GM21526 (cell line): ENCODE data around the gene XAF1.
"Not testable (repeated sequence)": the region's sequence is repeated elsewhere in the genome, so short reads cannot be mapped to it uniquely, and the experiment has no call there.

Experiments
- ATAC-seq: cut with Tn5 transposase; IDR thresholded peaks from one replicate; pipeline ENCODE4 v1.9.1; 2021; ENCODE audit warnings: moderate library complexity; ENCODE audit not compliant: unreplicated experiment, low FRiP score

Gene XAF1

GRCh38 chr17:6755731-6756184, at the start of gene XAF1:
Gene XAF1 (plus strand): TSS chr17:6756046. CDS start chr17:6756079, 33 bp downstream.
- ATAC-seq = no peak

GRCh38 chr17:6706499-6706898, 49.3 kb upstream of the XAF1 start:
- no peak for ATAC-seq

- ATAC-seq = no peak
Measured at GRCh38 chr17:6706996-6707395, 48.9 kb upstream of the XAF1 start.

GRCh38 chr17:6708357-6708961, 47.4 kb upstream of the XAF1 start:
- ATAC-seq = no peak

GRCh38 chr17:6710317-6710716, 45.5 kb upstream of the XAF1 start:
- no peak for ATAC-seq

- no peak for ATAC-seq
Measured at GRCh38 chr17:6711081-6711674, 44.7 kb upstream of the XAF1 start.

- no peak for ATAC-seq
Measured at GRCh38 chr17:6711681-6712057, 44.2 kb upstream of the XAF1 start.

- ATAC-seq = no peak
Measured at GRCh38 chr17:6712058-6712853, 43.6 kb upstream of the XAF1 start.

- ATAC-seq = no peak
Measured at GRCh38 chr17:6712854-6713129, 43.1 kb upstream of the XAF1 start.

- no peak for ATAC-seq
Measured at GRCh38 chr17:6713130-6713917, 42.5 kb upstream of the XAF1 start, which contains the start of gene SLC13A5. Gene SLC13A5 (minus strand): TSS chr17:6713369. CDS start chr17:6713333, 36 bp downstream.

- no peak for ATAC-seq
Measured at GRCh38 chr17:6713918-6714271, 42.0 kb upstream of the XAF1 start.

- ATAC-seq = no peak
Measured at GRCh38 chr17:6714315-6714874, 41.5 kb upstream of the XAF1 start.

- ATAC-seq = no peak
Measured at GRCh38 chr17:6716736-6717135, 39.1 kb upstream of the XAF1 start.

GRCh38 chr17:6721744-6722143, 34.1 kb upstream of the XAF1 start:
- no peak for ATAC-seq

GRCh38 chr17:6724009-6724408, 31.8 kb upstream of the XAF1 start:
- no peak for ATAC-seq

GRCh38 chr17:6729531-6729930, 26.3 kb upstream of the XAF1 start:
- no peak for ATAC-seq

GRCh38 chr17:6746665-6747064, 9.2 kb upstream of the XAF1 start:
- not testable (repeated sequence) for ATAC-seq

GRCh38 chr17:6748617-6749016, 7.2 kb upstream of the XAF1 start:
- ATAC-seq = no peak

GRCh38 chr17:6749519-6749918, 6.3 kb upstream of the XAF1 start:
- ATAC-seq = no peak

GRCh38 chr17:6752068-6752909, 3.6 kb upstream of the XAF1 start:
- no peak for ATAC-seq
